G401 (cell line): Measurements from ENCODE around the gene CELA1. TPM values are rescaled to one million over a fixed set of nuclear protein-coding genes. Genes with fewer than 3 reads are reported as not detected.

Source experiments
- total RNA-seq: library from RNA; depleted of rRNA; stranded (reverse); fragments of >200 nt; shearing (Covaris generic); gene quantifications from 2 replicates; pipeline ENCODE4 v1.2.3, GENCODE V29; 2014; rRNA removed

The CELA1 gene
- total RNA-seq, 1 experiment from 2014 or later: not detected

Other genes starting within 250 kb of the CELA1 start
- 30.9 and 46.8 TPM in 2 replicates for gene TFCP2, start 173.5 kb downstream of the CELA1 start, total RNA-seq
- 0.98 and 4.1 TPM in 2 replicates for gene POU6F1, start 128.6 kb downstream of the CELA1 start, total RNA-seq
- gene DAZAP2, start 107.9 kb downstream of the CELA1 start, total RNA-seq: 88.8 and 94.2 TPM in 2 replicates
- 2.7 and 7.5 TPM in 2 replicates for gene SMAGP, start 76.3 kb downstream of the CELA1 start, total RNA-seq
- not detected in 2 replicates for gene BIN2, start 22.5 kb downstream of the CELA1 start, total RNA-seq
- 5.8 and 18.1 TPM in 2 replicates for gene GALNT6, start 44.7 kb upstream of the CELA1 start, total RNA-seq
- gene SLC4A8, start 78.2 kb upstream of the CELA1 start, total RNA-seq: 1.4 and 2.2 TPM in 2 replicates
- 1.2 and 5.4 TPM in 2 replicates for gene SCN8A, start 244.6 kb upstream of the CELA1 start, total RNA-seq